Measurements from ENCODE around the gene KRTAP10-7.

DNA sequence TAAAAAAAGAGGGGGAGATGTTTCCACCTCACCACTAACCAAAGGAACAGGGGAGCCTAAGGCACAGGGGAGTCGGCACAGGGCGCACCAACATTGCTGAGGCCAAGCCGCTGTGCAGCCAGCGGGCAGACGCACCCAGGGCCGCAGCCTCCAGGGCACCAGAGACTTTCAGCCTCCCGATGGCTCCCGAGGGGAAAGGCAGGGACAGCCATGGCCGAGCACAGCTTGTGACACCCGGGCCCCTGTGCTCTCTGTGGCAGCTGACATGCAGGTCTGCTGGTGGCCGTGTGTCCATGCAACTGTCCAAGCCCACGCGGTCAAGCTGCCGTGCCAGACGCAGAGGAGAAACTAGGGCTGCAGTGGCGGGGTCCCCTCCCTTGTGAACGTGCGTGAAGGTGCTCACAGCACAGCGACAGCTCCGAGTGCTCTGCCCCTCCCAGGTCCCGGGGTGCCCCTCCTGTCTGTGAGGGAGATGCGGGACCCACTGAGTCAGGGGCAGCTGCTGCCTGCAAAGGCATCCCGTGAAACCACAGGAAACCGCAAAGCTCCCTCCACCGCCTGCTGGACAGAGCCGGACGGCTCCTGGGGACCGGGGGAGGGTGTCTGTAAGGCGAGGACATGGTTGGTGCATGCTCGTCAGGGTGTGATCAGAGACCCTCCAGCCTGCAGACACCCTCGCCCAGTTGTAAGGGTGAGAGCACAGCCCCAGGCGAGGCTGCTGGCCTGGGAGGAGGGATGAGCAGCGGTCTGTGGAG, 48.3 kb downstream of the KRTAP10-7 start:
- TF ChIP-seq CTCF (IDR thresholded peaks at IDR 0.05; ENCODE audit: insufficient read depth, low read length, poor library complexity, severe bottlenecking), result no peak
- TF ChIP-seq EZH2phosphoT487 (conservative IDR thresholded peaks at IDR 0.05; ENCODE audit: low read length), result no peak
